HCT116 (cell line): ENCODE data around the gene TXLNG. TPM values are rescaled to one million over a fixed set of nuclear protein-coding genes. Genes with fewer than 3 reads are reported as not detected.
A peak's percentile ranks its signal among the peaks of the same experiment; 100 is the strongest.

ENCODE experiments used
- ATAC-seq: fragments of 200-7000 bp; cut with Tn5 transposase; 2 replicates; pipeline ENCODE4 v1.9.1; 2020; ENCODE audit warnings: mild to moderate bottlenecking, moderate library complexity
- BruUV-seq: library from RNA; stranded (reverse); fragments of 400-500 nt; replicated peaks from 2 replicates; lab custom pipeline; 2021; lab: Mats Ljungman, UMichigan
- CTCF ChIA-PET: fragments of 300-600 bp; sonication (Branson Sonifier 250); formaldehyde crosslinking; loops from one replicate; lab custom pipeline; 2021; ENCODE audit warnings: antibody characterized with exemption; lab: Charles Lee
- POLR2A ChIA-PET: fragments of 300-600, 350-600 bp; sonication (Branson Sonifier 250); formaldehyde crosslinking; loops from one replicate; lab custom pipeline; 2021; ENCODE audit warnings: antibody characterized with exemption; lab: Charles Lee
- RAD21 ChIA-PET, 2 experiments: fragments of 300-600 bp; sonication (Branson Sonifier 250); formaldehyde crosslinking; loops; one replicate each; lab custom pipeline; 2023; ENCODE audit warnings: low total read pairs in 2 of 2; ENCODE audit not compliant: uncharacterized antibody in 2 of 2, unreplicated experiment in 2 of 2, low non-redundant PET in 1 of 2; lab: Charles Lee
- DNase-seq: peaks from one replicate; pipeline ENCODE4 v3.0.0-alpha.2; 2010; ENCODE audit warnings: low read depth, low spot score
- H2AFZ ChIP-seq: fragments of 200-600 bp; shearing (Covaris generic), sonication (generic); 2 replicates; pipeline ENCODE4 v1.6.1; 2017; ENCODE audit warnings: low read depth, mixed run types, mixed read lengths, antibody characterized with exemption, low read length; ENCODE audit not compliant: poor library complexity, severe bottlenecking
- H3K27ac ChIP-seq: 2 replicates; pipeline ENCODE4 v1.5.1; 2012; ENCODE audit warnings: low read depth, low read length
- H3K27me3 ChIP-seq: fragments of 200-600 bp; sonication (generic); 2 replicates; pipeline ENCODE4 v1.6.1; 2016; ENCODE audit warnings: mixed run types, low read length, mixed read lengths; ENCODE audit not compliant: insufficient read depth
- H3K36me3 ChIP-seq, 2 experiments: fragments of 200-500 bp in 1 of 2; fragments of 200-600 bp in 1 of 2; sonication (Bioruptor generic) in 1 of 2; sonication (generic) in 1 of 2; 2 replicates each; pipeline versions ENCODE4 v1.5.1 to v1.6.1; 2014 to 2016; ENCODE audit warnings: low read length in 2 of 2, inconsistent platforms in 1 of 2, mixed read lengths in 1 of 2, mixed run types in 1 of 2; ENCODE audit not compliant: insufficient read depth in 2 of 2, control insufficient read depth in 1 of 2
- H3K4me1 ChIP-seq, 2 experiments: fragments of 200-600 bp in 1 of 2; sonication (generic) in 1 of 2; 2 replicates each; pipeline versions ENCODE4 v1.5.1 to v1.6.1; 2012 to 2017; ENCODE audit warnings: low read length in 2 of 2, inconsistent platforms in 1 of 2, mild to moderate bottlenecking in 1 of 2, mixed read lengths in 1 of 2, mixed run types in 1 of 2, moderate library complexity in 1 of 2; ENCODE audit not compliant: insufficient read depth in 2 of 2, control insufficient read depth in 1 of 2
- H3K4me2 ChIP-seq: fragments of 200-600 bp; sonication (generic); 2 replicates; pipeline ENCODE4 v1.6.1; 2017; ENCODE audit warnings: mixed run types, low read length, mixed read lengths
- H3K4me3 ChIP-seq, 2 experiments: fragments of 200-600 bp in 1 of 2; sonication (generic) in 1 of 2; replicated peaks in 1 of 2; 2 replicates each; pipeline ENCODE4 v1.5.1; 2011 to 2016; ENCODE audit warnings: low read length in 2 of 2, control low read depth in 1 of 2, low read depth in 1 of 2, mild to moderate bottlenecking in 1 of 2, mixed read lengths in 1 of 2, mixed run types in 1 of 2
- H3K79me2 ChIP-seq: fragments of 200-600 bp; sonication (generic); 2 replicates; pipeline ENCODE4 v1.6.1; 2017; ENCODE audit warnings: mild to moderate bottlenecking, mixed run types, low read length, moderate library complexity, mixed read lengths; ENCODE audit not compliant: insufficient read depth
- H3K9ac ChIP-seq: fragments of 200-600 bp; sonication (generic); 2 replicates; pipeline ENCODE4 v1.6.1; 2016; ENCODE audit warnings: low read length, mixed read lengths
- H3K9me2 ChIP-seq: fragments of 200-600 bp; sonication (generic), shearing (Covaris generic); 2 replicates; pipeline ENCODE4 v1.6.1; 2017; ENCODE audit warnings: mixed run types, mild to moderate bottlenecking, moderate library complexity; ENCODE audit not compliant: insufficient read depth
- H3K9me3 ChIP-seq, 2 experiments: fragments of 200-500 bp in 1 of 2; fragments of 200-600 bp in 1 of 2; sonication (Bioruptor generic) in 1 of 2; sonication (generic) in 1 of 2; 2 replicates each; pipeline ENCODE4 v1.6.1; 2014 to 2017; ENCODE audit warnings: low read length in 2 of 2, mixed read lengths in 2 of 2, inconsistent platforms in 1 of 2, low read depth in 1 of 2, mild to moderate bottlenecking in 1 of 2, mixed run types in 1 of 2, moderate library complexity in 1 of 2; ENCODE audit not compliant: control insufficient read depth in 1 of 2, insufficient read depth in 1 of 2
- H4K20me1 ChIP-seq: fragments of 200-600 bp; sonication (generic), shearing (Covaris generic); 2 replicates; pipeline ENCODE4 v1.6.1; 2017; ENCODE audit warnings: mixed run types, mild to moderate bottlenecking, moderate library complexity; ENCODE audit not compliant: insufficient read depth
- CTCF ChIP-seq, 3 experiments: fragments of 200-600 bp in 1 of 3; sonication (generic) in 1 of 3; IDR thresholded peaks in 2 of 3; conservative IDR thresholded peaks in 1 of 3; 2 replicates each; pipeline ENCODE4 v1.5.1; 2012 to 2017; ENCODE audit warnings: low read depth in 2 of 3, low read length in 2 of 3, antibody characterized with exemption in 1 of 3, borderline replicate concordance in 1 of 3, control low read depth in 1 of 3, mild to moderate bottlenecking in 1 of 3, mixed read lengths in 1 of 3, mixed run types in 1 of 3, moderate library complexity in 1 of 3; ENCODE audit not compliant: insufficient read depth in 1 of 3
- POLR2AphosphoS5 ChIP-seq: IDR thresholded peaks from 2 replicates; pipeline ENCODE4 v1.6.1; 2011; ENCODE audit warnings: mild to moderate bottlenecking, low read depth, low read length, moderate library complexity
- RAD21 ChIP-seq: IDR thresholded peaks from 2 replicates; pipeline ENCODE4 v1.6.1; 2012; ENCODE audit warnings: low read depth, mild to moderate bottlenecking
- intact Hi-C: fragments of 100-400 bp; cut with micrococcal nuclease; formaldehyde crosslinking; loops from 2 replicates; pipeline ENCODE4 v1.10.0; 2022
- total RNA-seq: library from RNA; stranded (reverse); gene quantifications from one replicate; pipeline ENCODE4 v1.2.1, GENCODE V29; 2021; ENCODE audit not compliant: unreplicated experiment
- TF ChIP-seq, protein P1 (sequence below): IDR thresholded peaks from 2 replicates; pipeline ENCODE4 v1.6.1; 2012

Gene TXLNG
- total RNA-seq, 1 experiment from 2014 or later = 22.9 TPM

GRCh38 chrX:16892504-16893362, 106.5 kb downstream of the TXLNG start:
- intact Hi-C loops = no loop called here
- ChIA-PET POLR2A (no interaction called here), CTCF (interaction anchor here (1.0 to 2.5 kb wide), 4 partner anchors 10 to 154 kb away, joined by 3 to 32 read pairs (median 6); no protein-coding TSS in a partner anchor), RAD21 (no interaction called here)
- ATAC-seq (peak; percentile 98), DNase-seq (peak; percentile 67)
- H3K4me2 ChIP-seq = peak overlapping the region; percentile 32
- H3K9me3 ChIP-seq = no peaks in the 10 kb centered on the region
- no peak overlapping the region for H3K4me3 ChIP-seq
- H2AFZ ChIP-seq = peak overlapping the region; percentile 92
- no peak overlapping the region for H3K27ac ChIP-seq
- no peaks in the 10 kb centered on the region for H4K20me1 ChIP-seq
- H3K9me2 ChIP-seq = no peaks in the 10 kb centered on the region
- no peaks in the 10 kb centered on the region for H3K36me3 ChIP-seq
- H3K79me2 ChIP-seq = no peaks in the 10 kb centered on the region
- H3K9ac ChIP-seq = no peak overlapping the region
- H3K4me1 ChIP-seq = peaks cover 2 to 4% of the 10 kb centered on the region in 2 experiments; a peak in 3 of 4 replicates
- BruUV-seq = no TSS peak
- no peaks in the 10 kb centered on the region for H3K27me3 ChIP-seq
- TF ChIP-seq POLR2AphosphoS5 (peak; percentile 40), RAD21 (peak; percentile 49), CTCF (IDR thresholded peaks at IDR 0.05 in 2 of 3, conservative IDR thresholded peaks at IDR 0.05 in 1 of 3; ENCODE audit: borderline replicate concordance in 1 of 3, insufficient read depth in 1 of 3, low read depth in 2 of 3, low read length in 2 of 3) (peak; percentile 76 to 89 (median 79))
- TF ChIP-seq, protein P1, sequence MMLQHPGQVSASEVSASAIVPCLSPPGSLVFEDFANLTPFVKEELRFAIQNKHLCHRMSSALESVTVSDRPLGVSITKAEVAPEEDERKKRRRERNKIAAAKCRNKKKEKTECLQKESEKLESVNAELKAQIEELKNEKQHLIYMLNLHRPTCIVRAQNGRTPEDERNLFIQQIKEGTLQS = no peak

Other genes starting within 250 kb of the TXLNG start
- not detected for gene S100G, start 136.3 kb upstream of the TXLNG start, total RNA-seq
- gene CTPS2, start 73.8 kb upstream of the TXLNG start, total RNA-seq = 9.6 TPM
- 24.8 TPM for gene SYAP1, start 66.9 kb upstream of the TXLNG start, total RNA-seq
- 146 TPM for gene RBBP7, start 83.9 kb downstream of the TXLNG start, total RNA-seq
- gene REPS2, start 160.2 kb downstream of the TXLNG start, total RNA-seq = 4.5 TPM